Measurements from ENCODE around the gene CDHR2.

CDHR2 gene

GRCh38 chr5:176625512-176625911, 76.4 kb downstream of the CDHR2 start:
- no peak for DNase-seq

GRCh38 chr5:176625966-176626875, 77.1 kb downstream of the CDHR2 start:
- DNase-seq: no peak

GRCh38 chr5:176626876-176627236, 77.7 kb downstream of the CDHR2 start:
- no peak for DNase-seq

GRCh38 chr5:176627582-176627981, 78.4 kb downstream of the CDHR2 start:
- DNase-seq: no peak

- no peak for DNase-seq
These were observed 79.5 kb downstream of the CDHR2 start for GRCh38 chr5:176628406-176629228.

- DNase-seq: no peak
These were observed 80.2 kb downstream of the CDHR2 start for GRCh38 chr5:176629317-176629852.

GRCh38 chr5:176629853-176630680, 80.9 kb downstream of the CDHR2 start, which contains the start of the genes EIF4E1B and SNCB:
TSS of gene EIF4E1B (plus strand) at chr5:176630675. CDS start at chr5:176642788, 12,113 bp downstream.
TSS of gene SNCB (minus strand) at chr5:176630534. CDS start at chr5:176629654, 880 bp downstream.
- DNase-seq: peak; percentile 46

GRCh38 chr5:176630681-176631222, 81.6 kb downstream of the CDHR2 start:
- DNase-seq: peak; percentile 39

GRCh38 chr5:176631383-176632200, 82.5 kb downstream of the CDHR2 start:
- DNase-seq: no peak

- no peak for DNase-seq
These were observed 83.6 kb downstream of the CDHR2 start for GRCh38 chr5:176632745-176633144.

GRCh38 chr5:176633598-176633997, 84.5 kb downstream of the CDHR2 start:
- DNase-seq: no peak

- no peak for DNase-seq
These were observed 87.3 kb downstream of the CDHR2 start for GRCh38 chr5:176636426-176636825.

- DNase-seq: no peak
These were observed 88.4 kb downstream of the CDHR2 start for GRCh38 chr5:176637556-176637955.

GRCh38 chr5:176638437-176638836, 89.3 kb downstream of the CDHR2 start:
- no peak for DNase-seq

GRCh38 chr5:176639208-176639607, 90.1 kb downstream of the CDHR2 start:
- DNase-seq: no peak

- no peak for DNase-seq
These were observed 90.8 kb downstream of the CDHR2 start for GRCh38 chr5:176639981-176640380.

- no peak for DNase-seq
These were observed 91.5 kb downstream of the CDHR2 start for GRCh38 chr5:176640616-176641015.

GRCh38 chr5:176642675-176643490, 93.7 kb downstream of the CDHR2 start:
- no peak for DNase-seq

- no peak for DNase-seq
These were observed 94.5 kb downstream of the CDHR2 start for GRCh38 chr5:176643491-176644219.

GRCh38 chr5:176644294-176644693, 95.2 kb downstream of the CDHR2 start:
- DNase-seq: no peak
